Astrocyte of the cerebellum (primary cell): ENCODE measurements around the gene TUBD1.
"Not testable (repeated sequence)": the region's sequence is repeated elsewhere in the genome, so short reads cannot be mapped to it uniquely, and the experiment has no call there.

Experiments used
- DNase-seq: peaks from one replicate; pipeline ENCODE4 v3.0.0-alpha.2; 2011; ENCODE audit warnings: low read depth
- H3K4me3 ChIP-seq: 2 replicates; pipeline ENCODE4 v1.5.1; 2011; ENCODE audit warnings: mild to moderate bottlenecking, low read depth, low read length, moderate library complexity
- in situ Hi-C: cut with HindIII; loops from 2 replicates; pipeline ENCODE4 v1.10.0; 2017; ENCODE audit warnings: low sequenced_read_pairs
- TF ChIP-seq, protein P1 (sequence below): IDR thresholded peaks from 2 replicates; pipeline ENCODE4 v1.5.1; 2012; ENCODE audit warnings: low read length, low read depth, moderate library complexity, mild to moderate bottlenecking; ENCODE audit errors: missing control alignments

The TUBD1 gene

DNA sequence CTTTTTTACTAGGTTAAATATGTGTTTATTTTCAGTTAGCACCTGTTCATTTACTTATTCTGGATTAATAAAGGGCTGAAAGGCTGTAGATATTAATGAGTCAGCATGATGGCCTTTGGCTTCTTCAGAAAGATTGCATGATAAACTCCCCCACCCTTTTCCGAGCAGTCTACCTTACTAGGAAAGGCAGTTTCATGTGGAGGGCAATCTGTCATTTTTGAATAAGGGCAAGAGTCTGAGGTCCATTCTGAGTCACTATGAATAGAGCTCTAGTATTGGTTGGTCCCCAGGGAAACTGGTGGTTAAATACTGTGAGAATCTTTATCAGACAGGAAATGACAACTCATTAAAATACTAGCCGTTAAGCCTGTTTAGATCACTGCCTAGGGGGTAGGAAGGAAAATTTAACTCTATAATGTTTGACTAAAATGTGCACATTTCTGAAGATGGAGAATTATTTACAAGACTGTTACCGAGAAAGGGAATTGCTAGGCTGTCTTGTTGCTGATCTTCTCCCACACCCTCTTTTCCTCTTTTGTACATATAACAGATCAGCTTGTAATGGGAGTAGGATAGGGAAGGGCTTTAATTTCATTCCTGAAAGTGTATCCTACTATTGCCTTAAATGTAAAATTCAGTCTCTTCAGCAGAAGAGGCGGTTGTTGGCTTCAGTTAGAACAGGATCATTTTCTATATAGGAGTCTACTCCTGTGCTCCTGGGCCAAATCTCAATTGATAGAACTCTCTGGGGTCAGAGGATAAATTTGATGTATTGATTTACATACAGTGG, 63.3 kb downstream of the TUBD1 start:
- in situ Hi-C loops, result no loop called here
- TF ChIP-seq, protein P1, sequence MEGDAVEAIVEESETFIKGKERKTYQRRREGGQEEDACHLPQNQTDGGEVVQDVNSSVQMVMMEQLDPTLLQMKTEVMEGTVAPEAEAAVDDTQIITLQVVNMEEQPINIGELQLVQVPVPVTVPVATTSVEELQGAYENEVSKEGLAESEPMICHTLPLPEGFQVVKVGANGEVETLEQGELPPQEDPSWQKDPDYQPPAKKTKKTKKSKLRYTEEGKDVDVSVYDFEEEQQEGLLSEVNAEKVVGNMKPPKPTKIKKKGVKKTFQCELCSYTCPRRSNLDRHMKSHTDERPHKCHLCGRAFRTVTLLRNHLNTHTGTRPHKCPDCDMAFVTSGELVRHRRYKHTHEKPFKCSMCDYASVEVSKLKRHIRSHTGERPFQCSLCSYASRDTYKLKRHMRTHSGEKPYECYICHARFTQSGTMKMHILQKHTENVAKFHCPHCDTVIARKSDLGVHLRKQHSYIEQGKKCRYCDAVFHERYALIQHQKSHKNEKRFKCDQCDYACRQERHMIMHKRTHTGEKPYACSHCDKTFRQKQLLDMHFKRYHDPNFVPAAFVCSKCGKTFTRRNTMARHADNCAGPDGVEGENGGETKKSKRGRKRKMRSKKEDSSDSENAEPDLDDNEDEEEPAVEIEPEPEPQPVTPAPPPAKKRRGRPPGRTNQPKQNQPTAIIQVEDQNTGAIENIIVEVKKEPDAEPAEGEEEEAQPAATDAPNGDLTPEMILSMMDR, result no peak
- DNase-seq, result peak; percentile 96
- peak overlapping the region; percentile 23 for H3K4me3 ChIP-seq

DNA sequence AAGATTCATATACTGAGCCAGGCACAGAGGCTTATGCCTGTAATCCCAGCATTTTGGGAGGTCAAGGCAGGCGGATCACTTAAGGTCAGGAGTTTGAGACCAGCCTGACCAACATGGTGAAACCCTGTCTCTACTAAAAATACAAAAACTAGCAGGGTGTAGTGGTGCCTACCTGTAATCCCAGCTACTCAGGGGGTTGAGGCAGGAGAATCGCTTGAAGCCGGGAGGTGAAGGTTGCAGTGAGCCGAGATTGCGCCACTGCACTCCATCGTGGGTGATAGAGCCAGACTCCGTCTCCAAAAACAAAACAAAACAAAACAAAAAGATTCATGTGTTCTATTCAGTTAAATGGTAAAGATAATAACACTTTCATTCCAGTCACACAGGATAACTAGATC, 63.9 kb downstream of the TUBD1 start:
- in situ Hi-C loops, DNase-seq, H3K4me3 ChIP-seq: not testable (repeated sequence)

DNA sequence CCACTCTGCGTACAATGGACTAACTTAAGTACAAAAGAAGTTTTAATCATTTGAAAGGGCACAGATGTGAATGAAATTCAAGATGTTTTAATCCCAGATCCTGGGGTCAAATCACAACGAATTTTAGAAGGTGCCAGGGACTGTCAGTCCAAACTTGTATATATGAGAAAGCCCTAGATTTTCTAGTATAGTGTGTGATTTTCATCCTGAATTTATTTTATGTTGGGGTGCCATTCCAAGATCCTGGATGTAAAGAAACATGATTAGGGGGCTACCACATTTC, 64.3 kb downstream of the TUBD1 start:
- H3K4me3 ChIP-seq, result no peak overlapping the region
- DNase-seq, result no peak
- in situ Hi-C loops, result no loop called here
- TF ChIP-seq, protein P1, result no peak

DNA sequence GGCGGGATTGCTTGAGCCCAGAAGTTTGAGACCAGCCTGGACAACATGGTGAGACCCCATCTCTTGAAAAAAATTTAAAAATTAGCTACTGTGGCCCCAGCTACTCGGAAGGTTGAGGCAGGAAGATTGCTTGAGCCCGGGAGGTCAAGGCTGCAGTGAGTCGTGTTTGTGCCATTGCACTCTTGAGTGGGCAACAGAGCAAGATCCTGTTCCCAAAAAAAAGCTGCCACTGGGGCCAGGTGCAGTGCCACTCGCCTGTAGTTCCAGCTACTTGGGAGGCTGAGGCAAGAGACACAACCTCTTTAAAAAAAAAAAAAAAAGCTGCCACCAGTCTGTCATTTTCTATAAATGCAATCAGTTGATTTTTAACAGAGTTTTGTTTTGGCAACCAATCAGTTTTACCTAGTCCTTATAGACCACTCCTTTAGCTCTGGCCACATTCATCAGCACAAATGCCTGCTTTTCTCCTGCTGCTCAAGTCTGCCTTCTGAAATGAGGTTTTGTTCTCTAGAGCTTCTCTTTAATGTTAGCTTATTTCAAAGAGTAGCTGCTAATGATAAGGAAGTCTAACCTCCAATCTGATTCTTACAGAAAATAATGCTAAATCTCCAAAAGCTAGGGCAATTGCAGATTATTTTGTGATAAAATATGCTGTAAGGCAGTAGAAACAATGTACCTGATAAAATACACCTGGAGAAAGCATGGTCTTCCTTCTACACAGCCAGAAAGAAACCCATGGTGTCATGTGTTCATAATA, 64.8 kb downstream of the TUBD1 start:
- no peak for DNase-seq
- TF ChIP-seq, protein P1, result no peak
- H3K4me3 ChIP-seq, result no peak overlapping the region
- in situ Hi-C loops, result no loop called here

DNA sequence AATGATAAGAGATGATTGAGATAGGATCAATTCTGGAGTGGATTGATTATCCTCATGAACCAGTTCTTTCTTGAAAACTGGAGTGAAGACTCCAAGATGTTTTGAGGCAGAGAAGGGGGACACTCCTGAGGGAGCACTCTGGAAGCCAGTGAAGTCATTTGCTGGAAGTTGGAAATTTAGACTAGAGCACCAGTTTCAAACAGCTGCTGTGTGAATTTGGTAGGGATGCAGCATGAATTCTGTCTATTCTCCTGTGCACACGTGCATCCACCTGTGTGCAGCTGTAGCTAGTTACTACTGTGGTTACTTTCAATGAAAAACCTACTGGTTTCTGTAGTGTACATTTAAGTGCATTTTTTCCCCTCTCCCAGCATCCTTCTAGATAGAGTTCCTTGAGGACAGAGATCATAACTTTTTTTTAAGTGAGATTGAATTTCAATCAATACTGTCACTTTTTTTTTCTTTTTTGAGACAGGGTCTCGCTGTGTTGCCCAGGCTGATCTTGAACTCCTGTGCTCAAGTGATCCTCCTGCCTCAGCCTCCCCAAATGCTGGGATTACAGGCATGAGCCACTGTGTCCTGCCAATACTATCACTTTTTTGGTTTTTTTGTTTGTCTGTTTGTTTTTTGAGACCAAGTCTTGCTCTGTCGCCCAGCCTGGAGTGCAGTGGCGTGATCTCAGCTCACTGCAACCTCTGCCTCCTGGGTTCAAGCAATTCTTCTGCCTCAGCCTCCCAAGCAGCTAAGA, 65.9 kb downstream of the TUBD1 start:
- no peak overlapping the region for H3K4me3 ChIP-seq
- TF ChIP-seq, protein P1, result no peak

DNA sequence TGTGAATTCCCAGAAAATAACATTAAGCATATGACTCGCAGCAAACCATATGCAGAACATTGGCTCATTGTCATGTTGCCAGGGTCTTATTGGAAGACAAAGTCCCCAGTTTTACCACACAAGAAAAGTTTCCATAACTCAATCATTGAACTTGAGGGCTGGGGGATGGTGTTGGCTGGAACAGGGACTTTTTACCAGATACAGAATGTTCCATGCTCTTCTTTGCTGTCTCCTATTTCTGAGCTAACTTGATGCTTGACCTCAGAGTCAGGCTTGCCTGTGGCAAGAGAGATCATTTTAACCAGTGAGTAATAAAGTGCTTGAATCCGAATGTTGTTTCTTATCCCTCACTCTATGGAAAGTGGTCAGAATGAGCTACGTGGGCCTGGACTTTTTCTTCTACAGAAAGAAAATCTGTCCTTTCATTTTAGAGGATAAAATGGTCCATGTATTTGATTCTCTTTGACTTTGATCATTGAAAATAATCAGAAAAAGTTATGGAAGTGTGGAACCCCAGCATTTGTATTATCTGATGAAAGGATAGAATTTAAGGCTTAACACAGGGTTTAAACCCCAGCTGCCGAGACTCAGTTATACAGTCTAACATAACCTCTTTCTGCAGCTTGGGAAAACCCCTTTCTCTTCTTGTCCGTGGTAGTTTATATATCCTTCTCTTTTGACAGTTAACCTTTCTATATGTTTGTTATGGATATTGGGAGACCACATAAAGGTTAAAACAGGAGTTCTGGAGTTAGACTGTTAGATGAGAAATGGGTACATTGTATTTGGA, 67.0 kb downstream of the TUBD1 start:
- H3K4me3 ChIP-seq, result no peak overlapping the region
- in situ Hi-C loops, result no loop called here
- DNase-seq, result no peak
- TF ChIP-seq, protein P1, result no peak

More for the DNA sequence above, 65.9 kb downstream of the TUBD1 start:
- in situ Hi-C loops, result no loop called here
- no peak for DNase-seq
